K562 (cell line): ENCODE measurements around the gene IFTAP. TPM values are rescaled to one million over a fixed set of nuclear protein-coding genes. Genes with fewer than 3 reads are reported as not detected.

Experiments used
- CBFB ChIP-seq: sonication (generic); formaldehyde crosslinking; IDR thresholded peaks from 2 replicates; pipeline ENCODE4 v1.4.0; 2020; ENCODE audit warnings: mild to moderate bottlenecking, missing genetic modification reagents
- HSF4 ChIP-seq: fragments of 250-450 bp; sonication (Bioruptor Pico); IDR thresholded peaks from 2 replicates; pipeline ENCODE4 v2.1.2; 2022; ENCODE audit warnings: mild to moderate bottlenecking, moderate library complexity, borderline replicate concordance
- JUND ChIP-seq, 2 experiments: IDR thresholded peaks; 2 replicates in 1 of 2; 3 replicates in 1 of 2; pipeline ENCODE4 v1.6.1; 2011; ENCODE audit warnings: borderline replicate concordance in 2 of 2, low read depth in 2 of 2, low read length in 2 of 2, improper control_type of control experiment in 1 of 2, missing biosample characterization in 1 of 2, missing genetic modification characterization in 1 of 2, missing genetic modification reagents in 1 of 2
- PML ChIP-seq: IDR thresholded peaks from 2 replicates; pipeline ENCODE4 v1.6.1; 2012; ENCODE audit warnings: low read length, inconsistent platforms
- TAF1 ChIP-seq: IDR thresholded peaks from 2 replicates; pipeline ENCODE4 v1.6.1; 2011; ENCODE audit warnings: mild to moderate bottlenecking, low read length, moderate library complexity; ENCODE audit not compliant: insufficient read depth, control insufficient read depth, severe bottlenecking; ENCODE audit errors: extremely low read depth
- TARDBP ChIP-seq: fragments of 450-650 bp; IDR thresholded peaks from 2 replicates; pipeline ENCODE4 v1.6.1; 2016
- TEAD2 ChIP-seq: fragments of 450-650 bp; IDR thresholded peaks from 2 replicates; pipeline ENCODE4 v1.6.1; 2016; ENCODE audit warnings: missing genetic modification characterization, control low read depth, missing compliant biosample characterization
- ZFX ChIP-seq: sonication (generic); formaldehyde crosslinking; IDR thresholded peaks from 2 replicates; pipeline ENCODE4 v1.8.0; 2022; ENCODE audit warnings: mild to moderate bottlenecking, missing genetic modification reagents, moderate library complexity
- ZNF282 ChIP-seq: sonication (generic); formaldehyde crosslinking; IDR thresholded peaks from 2 replicates; pipeline ENCODE4 v1.8.1; 2023; ENCODE audit warnings: missing genetic modification reagents
- ZNF586 ChIP-seq: fragments of 450-650 bp; formaldehyde crosslinking; conservative IDR thresholded peaks from 2 replicates; pipeline ENCODE4 v1.4.0; 2020; ENCODE audit warnings: mild to moderate bottlenecking, moderate library complexity
- ZNF589 ChIP-seq: fragments of 200-800 bp; sonication (Bioruptor generic); IDR thresholded peaks from 2 replicates; pipeline ENCODE4 v1.6.1; 2016; ENCODE audit warnings: low read depth, missing genetic modification characterization, missing compliant biosample characterization
- polyA plus RNA-seq, 8 experiments: library from polyadenylated mRNA; depleted of rRNA in 4 of 8; stranded (reverse) in 5 of 8; unstranded in 3 of 8; fragments of >200 nt; fragmentation: Nextera tagmentation in 2 of 8; fragmentation: Illumina TruSeq in 1 of 8; extraction: Ambion mirVana in 2 of 8; extraction: Trizol in 1 of 8; gene quantifications; 2 replicates each; pipeline versions ENCODE4 v1.2.1 to v1.2.3, GENCODE V29; 2011 to 2014; ENCODE audit warnings: inconsistent platforms in 1 of 8, missing spikeins in 1 of 8
- total RNA-seq, 7 experiments: library from RNA; depleted of rRNA in 6 of 7; stranded (reverse); fragments of >200 nt in 6 of 7; fragmentation: Illumina TruSeq in 2 of 7; extraction: Trizol in 2 of 7; gene quantifications; 2 replicates each; pipeline versions ENCODE4 v1.2.1 to v1.2.3, GENCODE V29; 2011 to 2021; ENCODE audit warnings: low replicate concordance in 1 of 7
- TF ChIP-seq, protein P1 (sequence below), 2 experiments: fragments of 200-800 bp in 1 of 2; sonication (Bioruptor generic) in 1 of 2; sonication (generic) in 1 of 2; formaldehyde crosslinking in 1 of 2; IDR thresholded peaks in 1 of 2; conservative IDR thresholded peaks in 1 of 2; 2 replicates each; pipeline versions ENCODE4 v1.5.0 to v1.6.1; 2016 to 2020; ENCODE audit warnings: missing compliant biosample characterization in 1 of 2, missing genetic modification characterization in 1 of 2, missing genetic modification reagents in 1 of 2
- TF ChIP-seq, protein P2 (sequence below): fragments of 450-650 bp; IDR thresholded peaks from 2 replicates; pipeline ENCODE4 v1.6.1; 2017; ENCODE audit warnings: antibody characterized with exemption, mild to moderate bottlenecking
- TF ChIP-seq, protein P3 (sequence below), 2 experiments: fragments of 450-650 bp in 1 of 2; sonication (generic) in 1 of 2; formaldehyde crosslinking in 1 of 2; IDR thresholded peaks in 1 of 2; conservative IDR thresholded peaks in 1 of 2; 2 replicates each; pipeline versions ENCODE4 v1.6.1 to v1.8.1; 2016 to 2023; ENCODE audit warnings: mild to moderate bottlenecking in 2 of 2, moderate library complexity in 2 of 2, inconsistent platforms in 1 of 2, missing genetic modification reagents in 1 of 2
- TF ChIP-seq, protein P4 (sequence below): fragments of 450-650 bp; IDR thresholded peaks from 2 replicates; pipeline ENCODE4 v1.6.1; 2018; ENCODE audit not compliant: partially characterized antibody

Gene IFTAP
- total and polyA plus RNA-seq, 9 of the 15 experiments (the other 6 are each of a cell fraction or from before 2014, with no cell fraction given): 9.2 to 30.0 (median 17.0) TPM

DNA sequence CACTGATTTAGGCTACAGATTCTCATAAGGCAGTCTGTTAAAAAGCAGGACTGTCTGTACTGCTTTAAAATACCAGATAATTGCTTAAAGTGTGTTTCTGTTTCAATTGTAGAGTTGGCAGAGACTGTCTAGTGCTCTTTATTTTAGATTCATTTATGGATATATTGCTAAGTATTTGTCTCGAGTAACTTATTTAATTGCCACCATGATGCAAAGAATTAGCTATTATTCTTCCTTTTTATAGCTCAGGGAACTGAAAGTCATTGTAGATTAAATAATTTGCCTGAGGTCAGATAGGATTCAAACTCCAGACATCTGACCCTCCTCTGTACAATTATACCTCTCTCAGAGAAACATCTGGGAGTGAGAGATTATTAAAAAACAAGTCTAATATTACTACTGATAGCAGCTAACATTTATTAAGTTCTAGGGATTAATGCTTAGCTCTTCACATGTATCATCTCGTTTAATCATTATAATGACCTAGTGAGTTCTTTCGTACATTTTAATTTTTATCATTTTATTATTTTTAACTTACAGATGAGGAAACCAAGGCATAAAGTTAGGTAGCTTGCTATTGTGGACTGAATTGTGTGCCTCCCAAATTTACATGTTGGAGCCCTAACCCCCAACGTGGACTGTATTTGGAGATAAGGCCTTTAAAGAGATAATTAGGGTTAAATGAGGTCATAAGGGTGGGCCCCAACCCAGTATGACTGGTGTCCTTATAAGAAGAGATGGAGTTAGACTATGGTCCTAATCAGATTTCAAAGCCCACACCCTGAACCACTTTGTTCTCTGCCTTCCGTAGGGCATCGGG lies 23.5 kb downstream of the IFTAP start (continued):
- TF ChIP-seq, protein P1, sequence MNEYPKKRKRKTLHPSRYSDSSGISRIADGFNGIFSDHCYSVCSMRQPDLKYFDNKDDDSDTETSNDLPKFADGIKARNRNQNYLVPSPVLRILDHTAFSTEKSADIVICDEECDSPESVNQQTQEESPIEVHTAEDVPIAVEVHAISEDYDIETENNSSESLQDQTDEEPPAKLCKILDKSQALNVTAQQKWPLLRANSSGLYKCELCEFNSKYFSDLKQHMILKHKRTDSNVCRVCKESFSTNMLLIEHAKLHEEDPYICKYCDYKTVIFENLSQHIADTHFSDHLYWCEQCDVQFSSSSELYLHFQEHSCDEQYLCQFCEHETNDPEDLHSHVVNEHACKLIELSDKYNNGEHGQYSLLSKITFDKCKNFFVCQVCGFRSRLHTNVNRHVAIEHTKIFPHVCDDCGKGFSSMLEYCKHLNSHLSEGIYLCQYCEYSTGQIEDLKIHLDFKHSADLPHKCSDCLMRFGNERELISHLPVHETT (CRISPR knock-in tag; conservative IDR thresholded peaks at IDR 0.05 in 1 of 2, IDR thresholded peaks at IDR 0.05 in 1 of 2): no peak
- TF ChIP-seq ZNF282 (CRISPR knock-in tag): no peak
- no peak for TF ChIP-seq PML
- TF ChIP-seq, protein P2, sequence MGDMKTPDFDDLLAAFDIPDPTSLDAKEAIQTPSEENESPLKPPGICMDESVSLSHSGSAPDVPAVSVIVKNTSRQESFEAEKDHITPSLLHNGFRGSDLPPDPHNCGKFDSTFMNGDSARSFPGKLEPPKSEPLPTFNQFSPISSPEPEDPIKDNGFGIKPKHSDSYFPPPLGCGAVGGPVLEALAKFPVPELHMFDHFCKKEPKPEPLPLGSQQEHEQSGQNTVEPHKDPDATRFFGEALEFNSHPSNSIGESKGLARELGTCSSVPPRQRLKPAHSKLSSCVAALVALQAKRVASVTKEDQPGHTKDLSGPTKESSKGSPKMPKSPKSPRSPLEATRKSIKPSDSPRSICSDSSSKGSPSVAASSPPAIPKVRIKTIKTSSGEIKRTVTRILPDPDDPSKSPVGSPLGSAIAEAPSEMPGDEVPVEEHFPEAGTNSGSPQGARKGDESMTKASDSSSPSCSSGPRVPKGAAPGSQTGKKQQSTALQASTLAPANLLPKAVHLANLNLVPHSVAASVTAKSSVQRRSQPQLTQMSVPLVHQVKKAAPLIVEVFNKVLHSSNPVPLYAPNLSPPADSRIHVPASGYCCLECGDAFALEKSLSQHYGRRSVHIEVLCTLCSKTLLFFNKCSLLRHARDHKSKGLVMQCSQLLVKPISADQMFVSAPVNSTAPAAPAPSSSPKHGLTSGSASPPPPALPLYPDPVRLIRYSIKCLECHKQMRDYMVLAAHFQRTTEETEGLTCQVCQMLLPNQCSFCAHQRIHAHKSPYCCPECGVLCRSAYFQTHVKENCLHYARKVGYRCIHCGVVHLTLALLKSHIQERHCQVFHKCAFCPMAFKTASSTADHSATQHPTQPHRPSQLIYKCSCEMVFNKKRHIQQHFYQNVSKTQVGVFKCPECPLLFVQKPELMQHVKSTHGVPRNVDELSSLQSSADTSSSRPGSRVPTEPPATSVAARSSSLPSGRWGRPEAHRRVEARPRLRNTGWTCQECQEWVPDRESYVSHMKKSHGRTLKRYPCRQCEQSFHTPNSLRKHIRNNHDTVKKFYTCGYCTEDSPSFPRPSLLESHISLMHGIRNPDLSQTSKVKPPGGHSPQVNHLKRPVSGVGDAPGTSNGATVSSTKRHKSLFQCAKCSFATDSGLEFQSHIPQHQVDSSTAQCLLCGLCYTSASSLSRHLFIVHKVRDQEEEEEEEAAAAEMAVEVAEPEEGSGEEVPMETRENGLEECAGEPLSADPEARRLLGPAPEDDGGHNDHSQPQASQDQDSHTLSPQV: no peak
- no peak for TF ChIP-seq ZNF589 (CRISPR knock-in tag)
- TF ChIP-seq ZNF586: no peak
- TF ChIP-seq ZFX: no peak
- no peak for TF ChIP-seq TEAD2
- TF ChIP-seq HSF4: no peak
- no peak for TF ChIP-seq TARDBP
- TF ChIP-seq JUND (IDR thresholded peaks at IDR 0.05; ENCODE audit: borderline replicate concordance, low read depth, low read length): peak; percentile 60
- peak; percentile 79 for TF ChIP-seq JUND (tag; IDR thresholded peaks at IDR 0.05; ENCODE audit: borderline replicate concordance, low read depth, low read length)
- TF ChIP-seq CBFB (CRISPR knock-in tag): no peak
- TF ChIP-seq, protein P3, sequence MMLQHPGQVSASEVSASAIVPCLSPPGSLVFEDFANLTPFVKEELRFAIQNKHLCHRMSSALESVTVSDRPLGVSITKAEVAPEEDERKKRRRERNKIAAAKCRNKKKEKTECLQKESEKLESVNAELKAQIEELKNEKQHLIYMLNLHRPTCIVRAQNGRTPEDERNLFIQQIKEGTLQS (IDR thresholded peaks at IDR 0.05): peak; percentile 43; the same call in 1 of the 2 replicates
- TF ChIP-seq, protein P3 (CRISPR knock-in tag; conservative IDR thresholded peaks at IDR 0.05): no peak
- TF ChIP-seq, protein P4, sequence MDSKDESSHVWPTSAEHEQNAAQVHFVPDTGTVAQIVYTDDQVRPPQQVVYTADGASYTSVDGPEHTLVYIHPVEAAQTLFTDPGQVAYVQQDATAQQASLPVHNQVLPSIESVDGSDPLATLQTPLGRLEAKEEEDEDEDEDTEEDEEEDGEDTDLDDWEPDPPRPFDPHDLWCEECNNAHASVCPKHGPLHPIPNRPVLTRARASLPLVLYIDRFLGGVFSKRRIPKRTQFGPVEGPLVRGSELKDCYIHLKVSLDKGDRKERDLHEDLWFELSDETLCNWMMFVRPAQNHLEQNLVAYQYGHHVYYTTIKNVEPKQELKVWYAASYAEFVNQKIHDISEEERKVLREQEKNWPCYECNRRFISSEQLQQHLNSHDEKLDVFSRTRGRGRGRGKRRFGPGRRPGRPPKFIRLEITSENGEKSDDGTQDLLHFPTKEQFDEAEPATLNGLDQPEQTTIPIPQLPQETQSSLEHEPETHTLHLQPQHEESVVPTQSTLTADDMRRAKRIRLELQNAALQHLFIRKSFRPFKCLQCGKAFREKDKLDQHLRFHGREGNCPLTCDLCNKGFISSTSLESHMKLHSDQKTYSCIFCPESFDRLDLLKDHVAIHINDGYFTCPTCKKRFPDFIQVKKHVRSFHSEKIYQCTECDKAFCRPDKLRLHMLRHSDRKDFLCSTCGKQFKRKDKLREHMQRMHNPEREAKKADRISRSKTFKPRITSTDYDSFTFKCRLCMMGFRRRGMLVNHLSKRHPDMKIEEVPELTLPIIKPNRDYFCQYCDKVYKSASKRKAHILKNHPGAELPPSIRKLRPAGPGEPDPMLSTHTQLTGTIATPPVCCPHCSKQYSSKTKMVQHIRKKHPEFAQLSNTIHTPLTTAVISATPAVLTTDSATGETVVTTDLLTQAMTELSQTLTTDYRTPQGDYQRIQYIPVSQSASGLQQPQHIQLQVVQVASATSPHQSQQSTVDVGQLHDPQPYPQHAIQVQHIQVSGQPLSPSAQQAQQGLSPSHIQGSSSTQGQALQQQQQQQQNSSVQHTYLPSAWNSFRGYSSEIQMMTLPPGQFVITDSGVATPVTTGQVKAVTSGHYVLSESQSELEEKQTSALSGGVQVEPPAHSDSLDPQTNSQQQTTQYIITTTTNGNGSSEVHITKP: no peak
- no peak for TF ChIP-seq TAF1
